DMS53 treated with DMSO at 0.1 percent for 48 hours (cell line): ENCODE measurements around the gene CELF4.
"Not testable (repeated sequence)": the region's sequence is repeated elsewhere in the genome, so short reads cannot be mapped to it uniquely, and the experiment has no call there.

Experiments used
- DNase-seq: peaks from one replicate; lab custom pipeline; 2025; ENCODE audit not compliant: unreplicated experiment; lab: John Stamatoyannopoulos, UW

Gene CELF4

GRCh38 chr18:37368110-37368954 is 197.3 kb downstream of the CELF4 start:
- no peak for DNase-seq

- no peak for DNase-seq
These were observed 201.4 kb downstream of the CELF4 start for GRCh38 chr18:37364237-37364636.

GRCh38 chr18:37362158-37362890 is 203.3 kb downstream of the CELF4 start:
- no peak for DNase-seq

GRCh38 chr18:37361335-37362157 is 204.1 kb downstream of the CELF4 start:
- no peak for DNase-seq

- DNase-seq = not testable (repeated sequence)
These were observed 207.5 kb downstream of the CELF4 start for GRCh38 chr18:37358061-37358460.

- no peak for DNase-seq
These were observed 209.8 kb downstream of the CELF4 start for GRCh38 chr18:37355772-37356171.

- DNase-seq = no peak
These were observed 214.5 kb downstream of the CELF4 start for GRCh38 chr18:37351110-37351509.

- no peak for DNase-seq
These were observed 216.9 kb downstream of the CELF4 start for GRCh38 chr18:37348729-37349128.

- no peak for DNase-seq
These were observed 219.6 kb downstream of the CELF4 start for GRCh38 chr18:37346048-37346447.

- peak; percentile 9 for DNase-seq
These were observed 222.1 kb downstream of the CELF4 start for GRCh38 chr18:37343542-37343851.

GRCh38 chr18:37341473-37342086 is 224.0 kb downstream of the CELF4 start:
- no peak for DNase-seq

GRCh38 chr18:37341016-37341415 is 224.6 kb downstream of the CELF4 start:
- no peak for DNase-seq

- no peak for DNase-seq
These were observed 225.8 kb downstream of the CELF4 start for GRCh38 chr18:37339701-37340215.

GRCh38 chr18:37336568-37337285 is 228.9 kb downstream of the CELF4 start:
- DNase-seq = no peak

- DNase-seq = no peak
These were observed 230.2 kb downstream of the CELF4 start for GRCh38 chr18:37335409-37335736.

- no peak for DNase-seq
These were observed 230.8 kb downstream of the CELF4 start for GRCh38 chr18:37334631-37335408.

GRCh38 chr18:37332628-37333420 is 232.8 kb downstream of the CELF4 start:
- no peak for DNase-seq

- no peak for DNase-seq
These were observed 233.4 kb downstream of the CELF4 start for GRCh38 chr18:37332219-37332618.

- no peak for DNase-seq
These were observed 235.4 kb downstream of the CELF4 start for GRCh38 chr18:37330173-37330572.
